Hepatocyte (in vitro differentiated cells): ENCODE data around the gene CNOT11. TPM values are rescaled to one million over a fixed set of nuclear protein-coding genes. Genes with fewer than 3 reads are reported as not detected.

Experiments
- DNase-seq: peaks from one replicate; pipeline ENCODE4 v3.0.0-alpha.2; 2016; ENCODE audit warnings: low spot score
- H2AFZ ChIP-seq: fragments of 200-600 bp; sonication (generic); 2 replicates; pipeline ENCODE4 v1.6.0; 2016; ENCODE audit warnings: antibody characterized with exemption, mild to moderate bottlenecking
- H3K27ac ChIP-seq: fragments of 200-600 bp; sonication (generic); 2 replicates; pipeline ENCODE4 v1.5.1; 2016; ENCODE audit warnings: mild to moderate bottlenecking
- H3K27me3 ChIP-seq: fragments of 200-600 bp; sonication (generic); 2 replicates; pipeline ENCODE4 v1.6.1; 2016
- H3K36me3 ChIP-seq: fragments of 200-600 bp; sonication (generic); replicated peaks from 2 replicates; pipeline ENCODE4 v1.5.1; 2016; ENCODE audit warnings: low read depth; ENCODE audit not compliant: insufficient read depth
- H3K4me1 ChIP-seq: fragments of 200-600 bp; sonication (generic); 2 replicates; pipeline ENCODE4 v1.5.1; 2016; ENCODE audit warnings: mild to moderate bottlenecking, moderate library complexity; ENCODE audit not compliant: insufficient read depth
- H3K4me2 ChIP-seq: fragments of 200-600 bp; sonication (generic); 2 replicates; pipeline ENCODE4 v1.6.0; 2016
- H3K4me3 ChIP-seq: fragments of 200-600 bp; sonication (generic); 2 replicates; pipeline ENCODE4 v1.5.1; 2016; ENCODE audit warnings: mild to moderate bottlenecking
- H3K79me2 ChIP-seq: fragments of 200-600 bp; sonication (generic); 2 replicates; pipeline ENCODE4 v1.6.0; 2017; ENCODE audit warnings: mild to moderate bottlenecking
- H3K9me2 ChIP-seq: fragments of 200-600 bp; sonication (generic); replicated peaks from 2 replicates; pipeline ENCODE4 v1.6.0; 2017; ENCODE audit warnings: mild to moderate bottlenecking; ENCODE audit not compliant: insufficient read depth
- H3K9me3 ChIP-seq: fragments of 200-600 bp; sonication (generic); 2 replicates; pipeline ENCODE4 v1.5.1; 2016; ENCODE audit warnings: low read depth, mild to moderate bottlenecking
- H4K20me1 ChIP-seq: fragments of 200-600 bp; sonication (generic); 2 replicates; pipeline ENCODE4 v1.6.0; 2016; ENCODE audit warnings: mild to moderate bottlenecking; ENCODE audit not compliant: insufficient read depth, poor library complexity, severe bottlenecking
- EZH2 ChIP-seq: fragments of 200-600 bp; sonication (generic); IDR thresholded peaks from 2 replicates; pipeline ENCODE4 v1.6.1; 2016; ENCODE audit warnings: antibody characterized with exemption, mild to moderate bottlenecking, borderline replicate concordance
- EZH2phosphoT487 ChIP-seq: fragments of 200-600 bp; sonication (generic); IDR thresholded peaks from one replicate; pipeline ENCODE4 v1.6.1; 2018; ENCODE audit warnings: antibody characterized with exemption, mild to moderate bottlenecking, low read depth, moderate library complexity; ENCODE audit not compliant: unreplicated experiment, severe bottlenecking
- WGBS: methylation state at CpG from one replicate; pipeline ENCODE4 v1.1.6; 2016; ENCODE audit warnings: low lambda C conversion rate; ENCODE audit errors: missing lambda C conversion rate; 5-methylcytosine and 5-hydroxymethylcytosine counted together
- polyA plus RNA-seq: library from polyadenylated mRNA; unstranded; fragments of >200 nt; fragmentation: Nextera tagmentation; extraction: Ambion mirVana; gene quantifications from 2 replicates; pipeline ENCODE4 v1.2.1, GENCODE V29; 2016
- total RNA-seq: library from RNA; depleted of rRNA; stranded (reverse); fragments of >200 nt; gene quantifications from 2 replicates; pipeline ENCODE4 v1.2.3, GENCODE V29; 2014
- TF ChIP-seq, protein P1 (sequence below): fragments of 200-600 bp; sonication (generic); IDR thresholded peaks from 2 replicates; pipeline ENCODE4 v1.5.1; 2016; ENCODE audit warnings: antibody characterized with exemption, mild to moderate bottlenecking; ENCODE audit not compliant: poor library complexity

The CNOT11 gene
- total and polyA plus RNA-seq, 2 experiments from 2014 or later, result 57.7 to 61.8 TPM

GRCh38 chr2:101272045-101272784, 19.5 kb downstream of the CNOT11 start:
- no peak overlapping the region for H3K27ac ChIP-seq
- no peaks in the 10 kb centered on the region for H4K20me1 ChIP-seq
- no peak overlapping the region for H2AFZ ChIP-seq
- peaks cover 6% of the 10 kb centered on the region for H3K4me1 ChIP-seq
- H3K36me3 ChIP-seq, result no peaks in the 10 kb centered on the region
- H3K27me3 ChIP-seq, result no peaks in the 10 kb centered on the region
- no peak for DNase-seq
- no peaks in the 10 kb centered on the region for H3K9me2 ChIP-seq
- no peak overlapping the region for H3K4me3 ChIP-seq
- H3K9me3 ChIP-seq, result no peaks in the 10 kb centered on the region
- H3K4me2 ChIP-seq, result no peak overlapping the region
- no peak for TF ChIP-seq EZH2phosphoT487
- TF ChIP-seq, protein P1, sequence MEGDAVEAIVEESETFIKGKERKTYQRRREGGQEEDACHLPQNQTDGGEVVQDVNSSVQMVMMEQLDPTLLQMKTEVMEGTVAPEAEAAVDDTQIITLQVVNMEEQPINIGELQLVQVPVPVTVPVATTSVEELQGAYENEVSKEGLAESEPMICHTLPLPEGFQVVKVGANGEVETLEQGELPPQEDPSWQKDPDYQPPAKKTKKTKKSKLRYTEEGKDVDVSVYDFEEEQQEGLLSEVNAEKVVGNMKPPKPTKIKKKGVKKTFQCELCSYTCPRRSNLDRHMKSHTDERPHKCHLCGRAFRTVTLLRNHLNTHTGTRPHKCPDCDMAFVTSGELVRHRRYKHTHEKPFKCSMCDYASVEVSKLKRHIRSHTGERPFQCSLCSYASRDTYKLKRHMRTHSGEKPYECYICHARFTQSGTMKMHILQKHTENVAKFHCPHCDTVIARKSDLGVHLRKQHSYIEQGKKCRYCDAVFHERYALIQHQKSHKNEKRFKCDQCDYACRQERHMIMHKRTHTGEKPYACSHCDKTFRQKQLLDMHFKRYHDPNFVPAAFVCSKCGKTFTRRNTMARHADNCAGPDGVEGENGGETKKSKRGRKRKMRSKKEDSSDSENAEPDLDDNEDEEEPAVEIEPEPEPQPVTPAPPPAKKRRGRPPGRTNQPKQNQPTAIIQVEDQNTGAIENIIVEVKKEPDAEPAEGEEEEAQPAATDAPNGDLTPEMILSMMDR, result no peak
- H3K79me2 ChIP-seq, result peaks cover 10% of the 10 kb centered on the region
- WGBS, result 70% methylated on average over 3 of the region's 3 CpGs

DNA sequence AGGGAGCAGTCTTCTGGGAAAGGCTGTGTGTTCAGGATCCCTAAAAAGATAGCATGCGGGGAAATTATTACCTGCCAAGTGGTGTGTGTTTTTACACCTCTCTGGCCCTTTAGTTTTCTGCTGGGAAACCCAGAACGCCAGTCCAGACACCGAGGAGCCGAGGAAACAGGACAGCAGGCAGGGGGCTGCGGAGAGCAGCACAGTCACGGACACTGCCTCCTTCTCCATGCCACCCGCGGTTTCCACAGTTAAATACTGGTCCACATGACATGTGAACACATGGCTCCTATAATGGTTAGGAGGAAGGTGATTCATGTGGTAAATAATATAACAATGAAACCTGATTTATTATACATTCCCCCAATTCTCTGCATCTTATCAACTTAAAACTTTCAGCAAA, 20.4 kb downstream of the CNOT11 start:
- Histone ChIP-seq H3K27ac (no peak overlapping the region), H3K27me3 (no peaks in the 10 kb centered on the region), H3K4me1 (no peaks in the 10 kb centered on the region), H3K9me3 (no peaks in the 10 kb centered on the region), H3K9me2 (no peaks in the 10 kb centered on the region), H4K20me1 (no peaks in the 10 kb centered on the region), H3K36me3 (no peaks in the 10 kb centered on the region), H3K4me2 (no peak overlapping the region), H3K79me2 (peaks cover 15% of the 10 kb centered on the region), H3K4me3 (no peak overlapping the region), H2AFZ (no peak overlapping the region)
- DNase-seq, result no peak
- 72% methylated on average over 8 of the region's 8 CpGs for WGBS
- TF ChIP-seq, protein P1, result no peak
- TF ChIP-seq EZH2, result no peak
- no peak for TF ChIP-seq EZH2phosphoT487

GRCh38 chr2:101274142-101274541, 21.5 kb downstream of the CNOT11 start:
- Histone ChIP-seq H3K79me2 (peaks cover 17% of the 10 kb centered on the region), H2AFZ (no peak overlapping the region), H3K4me2 (no peak overlapping the region), H3K27ac (no peak overlapping the region), H3K4me1 (no peaks in the 10 kb centered on the region), H3K27me3 (no peaks in the 10 kb centered on the region), H4K20me1 (no peaks in the 10 kb centered on the region), H3K36me3 (no peaks in the 10 kb centered on the region), H3K4me3 (no peak overlapping the region), H3K9me2 (no peaks in the 10 kb centered on the region), H3K9me3 (no peaks in the 10 kb centered on the region)
- DNase-seq, result no peak
- WGBS, result 98% methylated on average over 5 of the region's 5 CpGs
- TF ChIP-seq EZH2phosphoT487 (no peak), EZH2 (no peak)
- TF ChIP-seq, protein P1, result no peak
